GM10248 (cell line): ENCODE data around the gene TLE7.
A peak's percentile ranks its signal among the peaks of the same experiment; 100 is the strongest.

ENCODE experiments used
- CTCF ChIA-PET: fragments of 300-600 bp; sonication (Branson Sonifier 250); formaldehyde crosslinking; extraction: SDS; loops from one replicate; lab custom pipeline; 2021; ENCODE audit warnings: antibody characterized with exemption; lab: Yijun Ruan, JAX
- POLR2A ChIA-PET: fragments of 350-650 bp; sonication (Branson Sonifier 250); formaldehyde crosslinking; extraction: SDS; loops from one replicate; lab custom pipeline; 2020; ENCODE audit warnings: antibody characterized with exemption; lab: Yijun Ruan, JAX
- DNase-seq: peaks from one replicate; pipeline ENCODE4 v3.0.0; 2012; ENCODE audit errors: extremely low spot score
- CTCF ChIP-seq: IDR thresholded peaks from 2 replicates; pipeline ENCODE4 v1.5.1; 2012; ENCODE audit warnings: mild to moderate bottlenecking, low read depth; ENCODE audit errors: extremely low read depth, missing control alignments, control extremely low read depth

The TLE7 gene

GRCh38 chr16:71472051-71472450 is 30.2 kb upstream of the TLE7 start:
- no peak for TF ChIP-seq CTCF
- POLR2A ChIA-PET = no interaction called here
- no peak for DNase-seq
- CTCF ChIA-PET = interaction anchor here (1.0 to 4.5 kb wide), 4 partner anchors 9 to 101 kb away, joined by 3 to 18 read pairs (median 4); partner anchors contain the start of gene ZNF23

GRCh38 chr16:71467810-71468209 is 26.0 kb upstream of the TLE7 start:
- DNase-seq = peak; percentile 42
- no peak for TF ChIP-seq CTCF
- ChIA-PET POLR2A (no interaction called here), CTCF (no interaction called here)

GRCh38 chr16:71464231-71464630 is 22.4 kb upstream of the TLE7 start:
- ChIA-PET POLR2A (no interaction called here), CTCF (interaction anchor here (1.2 to 4.2 kb wide), 7 partner anchors 9 to 74 kb away, joined by 3 to 27 read pairs (median 8); partner anchors contain the start of gene ZNF19)
- no peak for DNase-seq
- TF ChIP-seq CTCF = no peak

- ChIA-PET CTCF (interaction anchor here (0.7 to 4.2 kb wide), 11 partner anchors 11 to 500 kb away, joined by 3 to 27 read pairs (median 5); partner anchors contain the start of gene ZNF19), POLR2A (interaction anchor here (1.3 kb wide), 1 partner anchor 22 kb away, joined by 4 read pairs; no protein-coding TSS in a partner anchor)
- no peak for TF ChIP-seq CTCF
- DNase-seq = peak; percentile 96
These were observed 20.1 kb upstream of the TLE7 start, which contains the start of gene ZNF23 for GRCh38 chr16:71461686-71462648. Gene ZNF23 (minus strand): TSS chr16:71462247. CDS start chr16:71456796, 5,451 bp downstream.

- no peak for TF ChIP-seq CTCF
- ChIA-PET CTCF (interaction anchor here (0.8 to 4.2 kb wide), 4 partner anchors 21 to 150 kb away, joined by 3 to 27 read pairs (median 4); no protein-coding TSS in a partner anchor), POLR2A (no interaction called here)
- no peak for DNase-seq
These were observed 19.1 kb upstream of the TLE7 start for GRCh38 chr16:71460941-71461340.

- DNase-seq = no peak
- TF ChIP-seq CTCF = no peak
- POLR2A ChIA-PET = interaction anchor here (0.7 kb wide), 1 partner anchor 630 kb away, joined by 3 read pairs; no protein-coding TSS in a partner anchor
- CTCF ChIA-PET = interaction anchor here (0.8 to 1.5 kb wide), 3 partner anchors 22 to 149 kb away, joined by 3 to 4 read pairs (median 3); no protein-coding TSS in a partner anchor
These were observed 18.4 kb upstream of the TLE7 start for GRCh38 chr16:71460236-71460635.
